GM23338 (cell line): ENCODE measurements around the gene PTGDS. TPM values are rescaled to one million over a fixed set of nuclear protein-coding genes. Genes with fewer than 3 reads are reported as not detected.

ENCODE experiments used
- ATAC-seq: fragments of 200-7000 bp; cut with Tn5 transposase; 3 replicates; pipeline ENCODE4 v1.9.1; 2020
- DNase-seq: peaks from one replicate; pipeline ENCODE4 v3.0.0-alpha.2; 2015; ENCODE audit warnings: low spot score
- H2AFZ ChIP-seq: fragments of 200-600 bp; sonication (generic); 2 replicates; pipeline ENCODE4 v1.8.0; 2016; ENCODE audit warnings: antibody characterized with exemption, mild to moderate bottlenecking, moderate library complexity
- H3F3A ChIP-seq: fragments of 200-600 bp; sonication (generic); replicated peaks from 2 replicates; pipeline ENCODE4 v1.8.0; 2017; ENCODE audit warnings: antibody characterized with exemption, mixed run types, low read depth
- H3K27ac ChIP-seq: fragments of 200-600 bp; sonication (generic); 2 replicates; pipeline ENCODE4 v1.6.1; 2016; ENCODE audit warnings: low read depth
- H3K27me3 ChIP-seq: fragments of 200-600 bp; sonication (generic); 2 replicates; pipeline ENCODE4 v1.8.0; 2016; ENCODE audit warnings: mild to moderate bottlenecking, mixed run types, moderate library complexity; ENCODE audit not compliant: insufficient read depth
- H3K36me3 ChIP-seq: fragments of 200-600 bp; sonication (generic); 2 replicates; pipeline ENCODE4 v1.8.0; 2016; ENCODE audit warnings: mild to moderate bottlenecking; ENCODE audit not compliant: insufficient read depth
- H3K4me1 ChIP-seq: fragments of 200-600 bp; sonication (generic); 2 replicates; pipeline ENCODE4 v1.8.0; 2016; ENCODE audit warnings: mild to moderate bottlenecking, moderate library complexity; ENCODE audit not compliant: insufficient read depth
- H3K4me2 ChIP-seq: fragments of 200-600 bp; sonication (generic); 2 replicates; pipeline ENCODE4 v1.7.1; 2017; ENCODE audit warnings: mixed run types
- H3K4me3 ChIP-seq: fragments of 200-600 bp; sonication (generic); 2 replicates; pipeline ENCODE4 v1.6.1; 2016; ENCODE audit warnings: mixed run types
- H3K79me2 ChIP-seq: fragments of 200-600 bp; sonication (generic); replicated peaks from 2 replicates; pipeline ENCODE4 v1.8.0; 2017; ENCODE audit warnings: mild to moderate bottlenecking; ENCODE audit not compliant: insufficient read depth
- H3K9me2 ChIP-seq: fragments of 200-600 bp; sonication (generic); 2 replicates; pipeline ENCODE4 v1.8.0; 2017; ENCODE audit not compliant: insufficient read depth
- H4K20me1 ChIP-seq: fragments of 200-600 bp; sonication (generic); replicated peaks from 2 replicates; pipeline ENCODE4 v1.8.0; 2017; ENCODE audit warnings: mild to moderate bottlenecking; ENCODE audit not compliant: insufficient read depth
- H3K27ac Mint-ChIP-seq: 2 replicates; pipeline ENCODE4 v1.8.0; 2020; ENCODE audit warnings: inconsistent platforms, mild to moderate bottlenecking, moderate library complexity, mixed read lengths
- H3K27me3 Mint-ChIP-seq: 3 replicates; pipeline ENCODE4 v1.8.0; 2022; ENCODE audit warnings: low read depth, mild to moderate bottlenecking, moderate library complexity, mixed read lengths, inconsistent platforms; ENCODE audit not compliant: insufficient read depth, poor library complexity
- H3K36me3 Mint-ChIP-seq: 3 replicates; pipeline ENCODE4 v1.8.0; 2021; ENCODE audit warnings: low read depth, mild to moderate bottlenecking, inconsistent platforms, moderate library complexity, mixed read lengths
- H3K4me1 Mint-ChIP-seq: 3 replicates; pipeline ENCODE4 v1.8.0; 2020; ENCODE audit warnings: mild to moderate bottlenecking, inconsistent platforms, mixed read lengths
- H3K4me3 Mint-ChIP-seq: 3 replicates; pipeline ENCODE4 v1.8.0; 2021; ENCODE audit warnings: moderate library complexity, mild to moderate bottlenecking, inconsistent platforms, mixed read lengths
- H3K9me3 Mint-ChIP-seq: 3 replicates; pipeline ENCODE4 v1.8.0; 2020; ENCODE audit warnings: moderate library complexity, mild to moderate bottlenecking, inconsistent platforms, mixed read lengths
- CREB1 ChIP-seq: fragments of 250-450 bp; sonication (Bioruptor Pico); IDR thresholded peaks from 2 replicates; pipeline ENCODE4 v1.5.0; 2020; ENCODE audit warnings: low read depth, mild to moderate bottlenecking, moderate library complexity
- ETS1 ChIP-seq: IDR thresholded peaks from 2 replicates; pipeline ENCODE4 v1.6.1; 2016; ENCODE audit warnings: antibody characterized with exemption
- EZH2 ChIP-seq: fragments of 200-600 bp; sonication (generic); IDR thresholded peaks from one replicate; pipeline ENCODE4 v1.8.0; 2017; ENCODE audit warnings: antibody characterized with exemption, mild to moderate bottlenecking, low read depth; ENCODE audit not compliant: unreplicated experiment
- EZH2phosphoT487 ChIP-seq: fragments of 200-600 bp; sonication (generic); IDR thresholded peaks from one replicate; pipeline ENCODE4 v1.8.1; 2018; ENCODE audit warnings: antibody characterized with exemption; ENCODE audit not compliant: unreplicated experiment
- JUNB ChIP-seq: IDR thresholded peaks from one replicate; pipeline ENCODE4 v1.6.1; 2016; ENCODE audit warnings: antibody characterized with exemption; ENCODE audit not compliant: unreplicated experiment
- POLR2AphosphoS5 ChIP-seq: IDR thresholded peaks from 2 replicates; pipeline ENCODE4 v1.6.1; 2016; ENCODE audit warnings: antibody characterized with exemption, low read depth
- REST ChIP-seq: IDR thresholded peaks from one replicate; pipeline ENCODE4 v1.6.1; 2018; ENCODE audit warnings: antibody characterized with exemption; ENCODE audit not compliant: unreplicated experiment
- STAT1 ChIP-seq: IDR thresholded peaks from one replicate; pipeline ENCODE4 v1.6.1; 2016; ENCODE audit warnings: antibody characterized with exemption; ENCODE audit not compliant: unreplicated experiment
- ZNF114 ChIP-seq: fragments of 250-450 bp; sonication (Bioruptor Pico); IDR thresholded peaks from 2 replicates; pipeline ENCODE4 v1.5.0; 2020; ENCODE audit warnings: mild to moderate bottlenecking, moderate library complexity
- polyA plus RNA-seq: library from polyadenylated mRNA; unstranded; fragments of >200 nt; fragmentation: Nextera tagmentation; extraction: Ambion mirVana; gene quantifications from 2 replicates; pipeline ENCODE4 v1.2.1, GENCODE V29; 2016
- total RNA-seq: library from RNA; depleted of rRNA; stranded (reverse); fragments of >200 nt; shearing (Covaris generic); gene quantifications from 2 replicates; pipeline ENCODE4 v1.2.3, GENCODE V29; 2014

The PTGDS gene
- total and polyA plus RNA-seq, 2 experiments from 2014 or later: 1.9 to 3.1 TPM

GRCh38 chr9:136956604-136957003 is 20.7 kb upstream of the PTGDS start:
- DNase-seq: no peak

GRCh38 chr9:136957461-136957860 is 19.8 kb upstream of the PTGDS start:
- Histone ChIP-seq H3K4me3 (no peak overlapping the region), H2AFZ (no peak overlapping the region), H3F3A (no peaks in the 10 kb centered on the region), H4K20me1 (no peaks in the 10 kb centered on the region), H3K9me2 (0 out of 2 replicates have a peak, but pooled peaks cover 6% of the 10 kb centered on the region), H3K4me2 (no peak overlapping the region), H3K27ac (no peak overlapping the region), H3K36me3 (no peaks in the 10 kb centered on the region), H3K27me3 (no peaks in the 10 kb centered on the region), H3K4me1 (no peaks in the 10 kb centered on the region), H3K79me2 (no peaks in the 10 kb centered on the region)
- Mint-ChIP-seq H3K27me3 (peaks cover 6% of the 10 kb centered on the region), H3K27ac (no peak overlapping the region), H3K4me1 (no peaks in the 10 kb centered on the region; the same call in 2 of the 3 replicates), H3K36me3 (no peaks in the 10 kb centered on the region; the same call in 2 of the 3 replicates), H3K4me3 (no peak overlapping the region), H3K9me3 (peaks cover 4% of the 10 kb centered on the region; the same call in 2 of the 3 replicates)
- TF ChIP-seq EZH2phosphoT487 (no peak), REST (no peak), JUNB (no peak), ZNF114 (CRISPR knock-in tag) (no peak), CREB1 (CRISPR knock-in tag) (no peak), EZH2 (no peak), POLR2AphosphoS5 (no peak), ETS1 (no peak)
- no peak for DNase-seq
- ATAC-seq: no peak

More at GRCh38 chr9:136956604-136957003, 20.7 kb upstream of the PTGDS start:
- peaks cover 4% of the 10 kb centered on the region; the same call in 2 of the 3 replicates for H3K9me3 Mint-ChIP-seq
- H3K27ac ChIP-seq: no peak overlapping the region
- no peaks in the 10 kb centered on the region for H3K36me3 ChIP-seq
- H3F3A ChIP-seq: no peaks in the 10 kb centered on the region
- H4K20me1 ChIP-seq: no peaks in the 10 kb centered on the region
- H3K27ac Mint-ChIP-seq: no peak overlapping the region
- H3K9me2 ChIP-seq: 0 out of 2 replicates have a peak, but pooled peaks cover 6% of the 10 kb centered on the region
- H2AFZ ChIP-seq: no peak overlapping the region
- H3K4me3 ChIP-seq: no peak overlapping the region
- ATAC-seq: no peak
- H3K79me2 ChIP-seq: no peaks in the 10 kb centered on the region
- no peaks in the 10 kb centered on the region; the same call in 2 of the 3 replicates for H3K36me3 Mint-ChIP-seq
- no peaks in the 10 kb centered on the region; the same call in 2 of the 3 replicates for H3K4me1 Mint-ChIP-seq
- H3K4me3 Mint-ChIP-seq: no peak overlapping the region; the same call in 2 of the 3 replicates
- TF ChIP-seq STAT1 (no peak), JUNB (no peak)
- no peaks in the 10 kb centered on the region; the same call in 1 of the 2 replicates for H3K4me1 ChIP-seq
- no peaks in the 10 kb centered on the region for H3K27me3 ChIP-seq
- H3K4me2 ChIP-seq: no peak overlapping the region
- H3K27me3 Mint-ChIP-seq: peaks cover 6% of the 10 kb centered on the region
